Fibroblast of the aortic adventitia (primary cell): ENCODE measurements around the gene L3HYPDH. TPM values are rescaled to one million over a fixed set of nuclear protein-coding genes. Genes with fewer than 3 reads are reported as not detected.
A peak's percentile ranks its signal among the peaks of the same experiment; 100 is the strongest.

ENCODE experiments used
- DNase-seq: peaks from one replicate; pipeline ENCODE4 v3.0.0-alpha.2; 2010; ENCODE audit warnings: low read depth
- H3K4me3 ChIP-seq: 2 replicates; pipeline ENCODE4 v1.5.1; 2011; ENCODE audit warnings: low read depth, mild to moderate bottlenecking, control low read depth, low read length, moderate library complexity
- total RNA-seq: library from RNA; depleted of rRNA; stranded (reverse); fragments of >200 nt; gene quantifications from 2 replicates; pipeline ENCODE4 v1.2.3, GENCODE V29; 2012; ENCODE audit warnings: low replicate concordance
- TF ChIP-seq, protein P1 (sequence below): IDR thresholded peaks from 2 replicates; pipeline ENCODE4 v1.5.1; 2011; ENCODE audit warnings: mild to moderate bottlenecking, low read length, control low read depth, inconsistent platforms; ENCODE audit not compliant: insufficient read depth

L3HYPDH gene
- total RNA-seq, 1 donor, result 28.7 TPM

DNA sequence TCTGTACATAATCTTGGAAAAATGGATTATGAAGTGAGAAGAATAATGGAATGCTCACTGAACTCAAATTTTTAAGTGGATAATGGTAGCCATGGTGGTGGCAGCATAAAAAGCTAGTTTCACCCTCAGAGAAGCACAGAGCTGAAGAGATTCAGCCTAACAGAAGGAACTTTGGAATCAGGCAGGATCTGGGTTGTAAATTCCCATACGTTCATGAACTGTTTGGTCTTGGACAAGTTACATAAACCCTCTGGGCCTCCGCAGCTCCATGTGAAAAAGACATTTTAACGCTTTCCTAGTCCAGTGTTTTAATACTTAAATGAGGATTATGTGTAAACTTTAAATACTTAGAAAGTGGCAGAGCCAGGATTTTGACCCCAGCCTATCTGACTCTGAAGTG is 26.8 kb upstream of the L3HYPDH start:
- TF ChIP-seq, protein P1, sequence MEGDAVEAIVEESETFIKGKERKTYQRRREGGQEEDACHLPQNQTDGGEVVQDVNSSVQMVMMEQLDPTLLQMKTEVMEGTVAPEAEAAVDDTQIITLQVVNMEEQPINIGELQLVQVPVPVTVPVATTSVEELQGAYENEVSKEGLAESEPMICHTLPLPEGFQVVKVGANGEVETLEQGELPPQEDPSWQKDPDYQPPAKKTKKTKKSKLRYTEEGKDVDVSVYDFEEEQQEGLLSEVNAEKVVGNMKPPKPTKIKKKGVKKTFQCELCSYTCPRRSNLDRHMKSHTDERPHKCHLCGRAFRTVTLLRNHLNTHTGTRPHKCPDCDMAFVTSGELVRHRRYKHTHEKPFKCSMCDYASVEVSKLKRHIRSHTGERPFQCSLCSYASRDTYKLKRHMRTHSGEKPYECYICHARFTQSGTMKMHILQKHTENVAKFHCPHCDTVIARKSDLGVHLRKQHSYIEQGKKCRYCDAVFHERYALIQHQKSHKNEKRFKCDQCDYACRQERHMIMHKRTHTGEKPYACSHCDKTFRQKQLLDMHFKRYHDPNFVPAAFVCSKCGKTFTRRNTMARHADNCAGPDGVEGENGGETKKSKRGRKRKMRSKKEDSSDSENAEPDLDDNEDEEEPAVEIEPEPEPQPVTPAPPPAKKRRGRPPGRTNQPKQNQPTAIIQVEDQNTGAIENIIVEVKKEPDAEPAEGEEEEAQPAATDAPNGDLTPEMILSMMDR, result no peak
- H3K4me3 ChIP-seq, result no peak overlapping the region
- no peak for DNase-seq

DNA sequence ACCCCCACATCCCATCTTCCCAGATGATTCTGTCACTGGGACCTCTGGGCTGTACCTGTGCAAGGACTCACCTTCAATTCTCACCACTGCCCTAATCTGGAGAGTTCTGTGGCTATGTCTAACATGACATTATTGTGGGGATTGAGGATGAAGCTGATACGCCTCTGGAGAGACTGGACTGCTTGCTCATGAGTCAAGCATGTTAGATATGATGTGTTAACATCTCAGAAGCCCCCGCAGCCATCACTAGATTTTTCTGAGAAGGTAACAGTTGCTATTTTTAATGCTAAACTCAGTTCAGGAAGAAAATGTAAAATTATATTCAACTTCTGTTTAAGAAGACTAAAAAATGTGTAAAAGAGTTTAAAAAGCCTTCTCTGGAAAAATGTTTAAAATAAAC is 25.8 kb upstream of the L3HYPDH start:
- no peak for DNase-seq
- TF ChIP-seq, protein P1, result no peak
- no peak overlapping the region for H3K4me3 ChIP-seq

DNA sequence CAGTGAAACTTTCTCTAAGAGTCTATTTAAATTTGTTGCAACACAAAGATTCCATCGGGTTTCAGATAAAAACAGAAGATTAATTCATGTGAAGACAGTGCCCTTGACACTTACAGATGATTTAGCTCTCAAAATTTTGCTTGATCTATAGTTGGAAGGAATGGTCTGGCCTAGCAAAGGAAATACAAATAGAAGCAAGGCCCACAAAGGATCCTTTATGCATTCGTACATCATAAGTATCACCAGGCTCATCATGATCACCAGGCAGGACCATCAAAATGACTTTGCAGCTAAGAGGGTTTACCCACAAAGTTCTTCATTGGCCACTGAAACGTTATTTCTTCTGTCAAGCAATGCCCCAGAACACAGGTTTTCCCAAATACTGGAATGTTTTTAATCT is 24.9 kb upstream of the L3HYPDH start:
- TF ChIP-seq, protein P1, result no peak
- no peak for DNase-seq
- no peak overlapping the region for H3K4me3 ChIP-seq

DNA sequence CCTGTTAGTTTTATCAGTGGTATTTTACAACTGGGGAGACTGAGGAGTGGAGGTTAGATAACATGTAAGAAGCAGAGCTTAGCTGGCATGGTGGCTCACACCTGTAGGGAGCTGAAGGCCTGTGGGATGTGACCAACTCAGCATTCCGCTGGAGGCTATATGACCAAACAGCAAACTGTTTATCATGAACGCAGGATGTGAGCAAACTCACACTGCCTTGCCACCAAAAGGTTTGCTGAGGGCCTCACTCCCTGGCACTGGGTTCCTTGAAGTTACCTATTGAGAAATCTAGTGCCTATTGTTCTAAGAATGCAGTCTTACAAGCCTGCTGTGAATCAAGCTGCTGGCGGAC is 23.5 kb upstream of the L3HYPDH start:
- H3K4me3 ChIP-seq, result no peak overlapping the region
- TF ChIP-seq, protein P1, result no peak
- DNase-seq, result no peak

DNA sequence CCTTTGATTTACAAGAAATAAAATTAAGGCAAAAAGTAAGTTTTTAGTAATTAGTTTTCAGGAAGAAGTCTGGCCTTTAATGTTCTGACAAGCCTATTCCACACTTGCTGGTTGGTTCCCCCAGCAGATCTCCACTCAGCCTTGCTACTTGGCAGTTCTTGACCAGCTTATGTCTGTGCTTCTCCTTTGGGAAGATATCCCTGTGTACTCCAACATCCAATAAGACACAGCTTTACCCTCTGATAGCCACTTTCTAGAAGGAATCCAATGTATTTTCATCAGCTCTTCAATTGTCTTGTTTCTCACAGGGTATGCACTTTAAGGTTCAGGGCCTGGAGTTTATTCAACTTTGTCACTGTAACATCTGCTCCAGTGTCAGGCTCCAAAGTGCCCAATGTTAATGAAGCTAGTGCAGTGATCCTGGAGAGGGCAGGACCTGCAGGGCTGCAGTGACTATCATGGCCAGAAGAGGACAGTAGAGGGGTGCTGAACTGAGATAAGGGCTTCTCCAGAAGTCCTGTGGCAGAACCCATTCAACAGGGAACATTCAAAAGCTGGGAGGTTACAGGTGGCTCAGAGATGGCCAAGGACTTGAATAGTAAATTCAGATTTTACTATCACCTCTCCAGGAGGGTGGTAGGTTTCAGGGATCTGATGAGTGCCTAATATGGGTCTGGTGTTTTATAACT is 23.0 kb upstream of the L3HYPDH start:
- DNase-seq, result peak; percentile 49
- H3K4me3 ChIP-seq, result no peak overlapping the region
- TF ChIP-seq, protein P1, result peak; percentile 95

DNA sequence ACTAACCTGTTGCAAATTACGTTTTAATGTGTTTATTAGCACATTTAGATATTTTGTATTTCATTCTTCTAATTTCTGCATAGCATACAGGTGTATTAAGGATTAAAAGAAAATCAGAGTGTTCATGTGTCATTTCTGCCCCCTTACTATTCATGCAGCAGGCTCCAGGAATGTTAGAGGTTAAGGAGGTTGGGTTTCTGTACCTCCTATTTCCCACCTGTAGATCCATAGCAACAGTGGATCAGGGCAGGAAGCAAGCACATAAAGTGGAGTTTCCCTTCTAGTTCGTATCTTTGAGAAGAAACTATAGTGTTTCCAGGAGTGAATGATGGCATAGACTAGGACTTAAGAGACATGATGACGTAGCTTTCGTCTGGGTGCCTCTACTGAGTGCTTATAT is 19.0 kb upstream of the L3HYPDH start:
- TF ChIP-seq, protein P1, result no peak
- DNase-seq, result no peak

DNA sequence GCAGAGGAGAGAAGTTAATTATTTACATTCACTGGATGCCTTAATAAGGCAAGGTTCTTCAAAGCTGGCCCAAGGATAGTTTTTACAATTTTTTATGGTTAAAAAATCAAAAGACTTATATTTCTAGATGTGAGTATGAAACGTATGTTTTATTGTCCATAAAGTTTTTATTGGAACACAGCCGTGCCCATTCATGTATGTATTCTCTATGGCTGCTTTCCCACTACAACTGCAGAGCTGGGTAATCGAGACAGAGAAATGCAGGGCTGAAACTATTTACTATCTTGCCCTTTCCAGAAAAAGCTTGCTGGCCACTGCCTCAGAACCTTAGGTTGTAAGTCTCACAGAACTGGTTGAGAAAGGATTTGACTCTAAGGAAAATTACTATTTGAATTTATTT is 16.5 kb upstream of the L3HYPDH start:
- TF ChIP-seq, protein P1, result no peak
- H3K4me3 ChIP-seq, result no peak overlapping the region
- no peak for DNase-seq

More for the DNA sequence above, 19.0 kb upstream of the L3HYPDH start:
- no peak overlapping the region for H3K4me3 ChIP-seq
